Hepatocyte (in vitro differentiated cells): ENCODE data around the gene TESK2. TPM values are rescaled to one million over a fixed set of nuclear protein-coding genes. Genes with fewer than 3 reads are reported as not detected.

Experiments
- DNase-seq: peaks from one replicate; pipeline ENCODE4 v3.0.0-alpha.2; 2016; ENCODE audit warnings: low spot score
- H2AFZ ChIP-seq: fragments of 200-600 bp; sonication (generic); 2 replicates; pipeline ENCODE4 v1.6.0; 2016; ENCODE audit warnings: antibody characterized with exemption, mild to moderate bottlenecking
- H3K27ac ChIP-seq: fragments of 200-600 bp; sonication (generic); 2 replicates; pipeline ENCODE4 v1.5.1; 2016; ENCODE audit warnings: mild to moderate bottlenecking
- H3K27me3 ChIP-seq: fragments of 200-600 bp; sonication (generic); 2 replicates; pipeline ENCODE4 v1.6.1; 2016
- H3K36me3 ChIP-seq: fragments of 200-600 bp; sonication (generic); replicated peaks from 2 replicates; pipeline ENCODE4 v1.5.1; 2016; ENCODE audit warnings: low read depth; ENCODE audit not compliant: insufficient read depth
- H3K4me1 ChIP-seq: fragments of 200-600 bp; sonication (generic); 2 replicates; pipeline ENCODE4 v1.5.1; 2016; ENCODE audit warnings: mild to moderate bottlenecking, moderate library complexity; ENCODE audit not compliant: insufficient read depth
- H3K4me2 ChIP-seq: fragments of 200-600 bp; sonication (generic); 2 replicates; pipeline ENCODE4 v1.6.0; 2016
- H3K4me3 ChIP-seq: fragments of 200-600 bp; sonication (generic); 2 replicates; pipeline ENCODE4 v1.5.1; 2016; ENCODE audit warnings: mild to moderate bottlenecking
- H3K79me2 ChIP-seq: fragments of 200-600 bp; sonication (generic); 2 replicates; pipeline ENCODE4 v1.6.0; 2017; ENCODE audit warnings: mild to moderate bottlenecking
- H3K9me2 ChIP-seq: fragments of 200-600 bp; sonication (generic); replicated peaks from 2 replicates; pipeline ENCODE4 v1.6.0; 2017; ENCODE audit warnings: mild to moderate bottlenecking; ENCODE audit not compliant: insufficient read depth
- H3K9me3 ChIP-seq: fragments of 200-600 bp; sonication (generic); 2 replicates; pipeline ENCODE4 v1.5.1; 2016; ENCODE audit warnings: low read depth, mild to moderate bottlenecking
- H4K20me1 ChIP-seq: fragments of 200-600 bp; sonication (generic); 2 replicates; pipeline ENCODE4 v1.6.0; 2016; ENCODE audit warnings: mild to moderate bottlenecking; ENCODE audit not compliant: insufficient read depth, poor library complexity, severe bottlenecking
- CTCF ChIP-seq: fragments of 200-600 bp; sonication (generic); IDR thresholded peaks from 2 replicates; pipeline ENCODE4 v1.5.1; 2016; ENCODE audit warnings: antibody characterized with exemption, mild to moderate bottlenecking; ENCODE audit not compliant: poor library complexity
- EZH2 ChIP-seq: fragments of 200-600 bp; sonication (generic); IDR thresholded peaks from 2 replicates; pipeline ENCODE4 v1.6.1; 2016; ENCODE audit warnings: antibody characterized with exemption, mild to moderate bottlenecking, borderline replicate concordance
- EZH2phosphoT487 ChIP-seq: fragments of 200-600 bp; sonication (generic); IDR thresholded peaks from one replicate; pipeline ENCODE4 v1.6.1; 2018; ENCODE audit warnings: antibody characterized with exemption, mild to moderate bottlenecking, low read depth, moderate library complexity; ENCODE audit not compliant: unreplicated experiment, severe bottlenecking
- WGBS: methylation state at CpG from one replicate; pipeline ENCODE4 v1.1.6; 2016; ENCODE audit warnings: low lambda C conversion rate; ENCODE audit errors: missing lambda C conversion rate; 5-methylcytosine and 5-hydroxymethylcytosine counted together
- polyA plus RNA-seq: library from polyadenylated mRNA; unstranded; fragments of >200 nt; fragmentation: Nextera tagmentation; extraction: Ambion mirVana; gene quantifications from 2 replicates; pipeline ENCODE4 v1.2.1, GENCODE V29; 2016
- total RNA-seq: library from RNA; depleted of rRNA; stranded (reverse); fragments of >200 nt; gene quantifications from 2 replicates; pipeline ENCODE4 v1.2.3, GENCODE V29; 2014

The TESK2 gene
- total and polyA plus RNA-seq, 2 experiments from 2014 or later = 6.2 to 8.6 TPM

- Histone ChIP-seq H3K4me1 (no peaks in the 10 kb centered on the region), H3K27me3 (no peaks in the 10 kb centered on the region), H3K9me2 (no peaks in the 10 kb centered on the region), H3K36me3 (no peaks in the 10 kb centered on the region), H3K4me2 (no peak overlapping the region), H3K9me3 (no peaks in the 10 kb centered on the region), H3K27ac (no peak overlapping the region), H3K4me3 (no peak overlapping the region), H3K79me2 (no peaks in the 10 kb centered on the region), H4K20me1 (no peaks in the 10 kb centered on the region), H2AFZ (no peak overlapping the region)
- DNase-seq = no peak
- 89% methylated on average over 4 of the region's 4 CpGs for WGBS
- no peak for TF ChIP-seq EZH2
- TF ChIP-seq CTCF = no peak
- TF ChIP-seq EZH2phosphoT487 = no peak
These were observed 16.9 kb upstream of the TESK2 start for GRCh38 chr1:45507893-45508292.

GRCh38 chr1:45507195-45507594 is 16.2 kb upstream of the TESK2 start:
- no peaks in the 10 kb centered on the region for H3K27me3 ChIP-seq
- no peak overlapping the region for H3K27ac ChIP-seq
- no peaks in the 10 kb centered on the region for H3K9me3 ChIP-seq
- H3K4me1 ChIP-seq = no peaks in the 10 kb centered on the region
- no peaks in the 10 kb centered on the region for H4K20me1 ChIP-seq
- no peak overlapping the region for H3K4me3 ChIP-seq
- over 99% methylated on average over 6 of the region's 6 CpGs for WGBS
- no peaks in the 10 kb centered on the region for H3K9me2 ChIP-seq
- H3K4me2 ChIP-seq = no peak overlapping the region
- H3K79me2 ChIP-seq = peaks cover 2% of the 10 kb centered on the region
- H3K36me3 ChIP-seq = no peaks in the 10 kb centered on the region
- DNase-seq = no peak
- no peak for TF ChIP-seq EZH2phosphoT487
- no peak for TF ChIP-seq CTCF
- no peak for TF ChIP-seq EZH2
- no peak overlapping the region for H2AFZ ChIP-seq

GRCh38 chr1:45503462-45504360 is 12.7 kb upstream of the TESK2 start:
- DNase-seq = no peak
- Histone ChIP-seq H3K27me3 (no peaks in the 10 kb centered on the region), H3K79me2 (peaks cover 3% of the 10 kb centered on the region), H3K4me2 (no peak overlapping the region), H3K9me2 (no peaks in the 10 kb centered on the region), H4K20me1 (no peaks in the 10 kb centered on the region), H2AFZ (no peak overlapping the region), H3K36me3 (no peaks in the 10 kb centered on the region), H3K4me1 (peaks cover 4% of the 10 kb centered on the region), H3K9me3 (no peaks in the 10 kb centered on the region), H3K27ac (no peak overlapping the region), H3K4me3 (no peak overlapping the region)
- WGBS = 90% methylated on average over 14 of the region's 14 CpGs
- no peak for TF ChIP-seq CTCF
- no peak for TF ChIP-seq EZH2
- no peak for TF ChIP-seq EZH2phosphoT487
